Ishikawa (cell line): ENCODE measurements around the gene DIPK1B.

Experiments used
- CEBPB ChIP-seq: IDR thresholded peaks from 2 replicates; pipeline ENCODE4 v1.6.1; 2012
- CREB1 ChIP-seq: IDR thresholded peaks from 2 replicates; pipeline ENCODE4 v1.6.1; 2012; ENCODE audit warnings: low read depth
- EGR1 ChIP-seq: IDR thresholded peaks from 2 replicates; pipeline ENCODE4 v1.6.1; 2012
- EP300 ChIP-seq: IDR thresholded peaks from 2 replicates; pipeline ENCODE4 v1.6.1; 2012; ENCODE audit warnings: borderline replicate concordance
- NFIC ChIP-seq: IDR thresholded peaks from 2 replicates; pipeline ENCODE4 v1.6.1; 2012
- RAD21 ChIP-seq: IDR thresholded peaks from 2 replicates; pipeline ENCODE4 v1.6.1; 2012; ENCODE audit warnings: low read depth
- TAF1 ChIP-seq: IDR thresholded peaks from 2 replicates; pipeline ENCODE4 v1.6.1; 2012; ENCODE audit warnings: low read depth, mild to moderate bottlenecking
- TCF12 ChIP-seq: IDR thresholded peaks from 2 replicates; pipeline ENCODE4 v1.6.1; 2012; ENCODE audit warnings: low read depth
- TEAD4 ChIP-seq: IDR thresholded peaks from 2 replicates; pipeline ENCODE4 v1.6.1; 2012
- YY1 ChIP-seq: IDR thresholded peaks from 2 replicates; pipeline ENCODE4 v1.6.1; 2012; ENCODE audit warnings: low read depth
- ZBTB7A ChIP-seq: IDR thresholded peaks from 2 replicates; pipeline ENCODE4 v1.6.1; 2012; ENCODE audit warnings: low read depth
- TF ChIP-seq, protein P1 (sequence below): IDR thresholded peaks from 2 replicates; pipeline ENCODE4 v1.6.1; 2012
- TF ChIP-seq, protein P2 (sequence below): IDR thresholded peaks from 2 replicates; pipeline ENCODE4 v1.6.1; 2012; ENCODE audit warnings: low read depth, mild to moderate bottlenecking

DNA sequence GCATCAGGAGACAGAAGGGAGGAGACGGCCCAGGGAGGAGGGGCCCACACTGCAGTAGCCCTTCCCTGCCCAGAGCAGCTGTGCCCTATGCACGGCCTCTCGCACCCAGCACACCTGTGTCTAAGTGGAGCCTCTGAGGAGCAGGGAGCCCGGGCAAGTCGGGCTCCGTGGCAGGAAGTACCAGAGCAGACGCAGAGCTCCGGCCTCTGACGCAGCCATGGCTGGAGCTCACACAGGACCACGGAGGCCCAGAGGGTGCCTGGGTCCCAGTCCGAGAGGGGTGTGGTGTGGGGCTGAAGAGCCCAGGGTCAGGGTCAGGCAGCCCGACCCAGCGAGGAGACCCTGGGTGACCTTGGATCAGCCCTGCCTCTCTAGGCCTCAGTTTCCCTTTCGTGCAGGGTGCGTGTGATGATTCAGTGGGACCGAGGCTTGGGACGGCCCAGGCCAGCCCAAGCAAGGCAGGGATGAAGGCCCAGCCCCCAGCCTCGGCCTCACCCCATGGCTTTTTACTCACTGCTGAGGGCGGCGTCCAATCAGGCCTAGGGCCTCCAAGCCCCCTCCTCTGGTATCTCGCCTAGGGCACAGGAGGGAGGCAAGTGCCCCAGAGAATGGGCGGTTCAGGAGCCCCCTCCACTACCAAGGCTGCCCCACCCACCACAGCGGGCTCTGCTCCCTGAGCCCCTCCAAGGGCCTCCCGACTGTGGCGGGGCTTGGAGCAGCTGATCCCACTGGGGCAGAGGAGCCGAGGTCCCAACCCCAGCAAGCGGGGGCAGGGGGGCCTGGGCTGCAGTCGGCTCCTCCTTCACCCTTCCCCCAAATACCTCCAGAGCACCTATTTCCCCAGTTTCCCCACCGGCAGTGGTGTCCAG, 20.8 kb upstream of the DIPK1B start:
- no peak for TF ChIP-seq TAF1
- TF ChIP-seq EGR1, result no peak
- TF ChIP-seq TCF12, result no peak
- no peak for TF ChIP-seq EP300
- TF ChIP-seq YY1, result no peak
- TF ChIP-seq RAD21, result no peak
- TF ChIP-seq, protein P1, sequence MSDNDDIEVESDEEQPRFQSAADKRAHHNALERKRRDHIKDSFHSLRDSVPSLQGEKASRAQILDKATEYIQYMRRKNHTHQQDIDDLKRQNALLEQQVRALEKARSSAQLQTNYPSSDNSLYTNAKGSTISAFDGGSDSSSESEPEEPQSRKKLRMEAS, result no peak
- no peak for TF ChIP-seq NFIC
- no peak for TF ChIP-seq CREB1
- no peak for TF ChIP-seq TEAD4
- TF ChIP-seq ZBTB7A, result no peak
- TF ChIP-seq, protein P2, sequence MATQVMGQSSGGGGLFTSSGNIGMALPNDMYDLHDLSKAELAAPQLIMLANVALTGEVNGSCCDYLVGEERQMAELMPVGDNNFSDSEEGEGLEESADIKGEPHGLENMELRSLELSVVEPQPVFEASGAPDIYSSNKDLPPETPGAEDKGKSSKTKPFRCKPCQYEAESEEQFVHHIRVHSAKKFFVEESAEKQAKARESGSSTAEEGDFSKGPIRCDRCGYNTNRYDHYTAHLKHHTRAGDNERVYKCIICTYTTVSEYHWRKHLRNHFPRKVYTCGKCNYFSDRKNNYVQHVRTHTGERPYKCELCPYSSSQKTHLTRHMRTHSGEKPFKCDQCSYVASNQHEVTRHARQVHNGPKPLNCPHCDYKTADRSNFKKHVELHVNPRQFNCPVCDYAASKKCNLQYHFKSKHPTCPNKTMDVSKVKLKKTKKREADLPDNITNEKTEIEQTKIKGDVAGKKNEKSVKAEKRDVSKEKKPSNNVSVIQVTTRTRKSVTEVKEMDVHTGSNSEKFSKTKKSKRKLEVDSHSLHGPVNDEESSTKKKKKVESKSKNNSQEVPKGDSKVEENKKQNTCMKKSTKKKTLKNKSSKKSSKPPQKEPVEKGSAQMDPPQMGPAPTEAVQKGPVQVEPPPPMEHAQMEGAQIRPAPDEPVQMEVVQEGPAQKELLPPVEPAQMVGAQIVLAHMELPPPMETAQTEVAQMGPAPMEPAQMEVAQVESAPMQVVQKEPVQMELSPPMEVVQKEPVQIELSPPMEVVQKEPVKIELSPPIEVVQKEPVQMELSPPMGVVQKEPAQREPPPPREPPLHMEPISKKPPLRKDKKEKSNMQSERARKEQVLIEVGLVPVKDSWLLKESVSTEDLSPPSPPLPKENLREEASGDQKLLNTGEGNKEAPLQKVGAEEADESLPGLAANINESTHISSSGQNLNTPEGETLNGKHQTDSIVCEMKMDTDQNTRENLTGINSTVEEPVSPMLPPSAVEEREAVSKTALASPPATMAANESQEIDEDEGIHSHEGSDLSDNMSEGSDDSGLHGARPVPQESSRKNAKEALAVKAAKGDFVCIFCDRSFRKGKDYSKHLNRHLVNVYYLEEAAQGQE, result no peak
- no peak for TF ChIP-seq CEBPB
